ENCODE data around the gene LETM1. TPM values are rescaled to one million over a fixed set of nuclear protein-coding genes. Genes with fewer than 3 reads are reported as not detected.

LETM1 gene
- polyA plus RNA-seq, 1 donor from 2014 or later = 12.0 TPM

DNA sequence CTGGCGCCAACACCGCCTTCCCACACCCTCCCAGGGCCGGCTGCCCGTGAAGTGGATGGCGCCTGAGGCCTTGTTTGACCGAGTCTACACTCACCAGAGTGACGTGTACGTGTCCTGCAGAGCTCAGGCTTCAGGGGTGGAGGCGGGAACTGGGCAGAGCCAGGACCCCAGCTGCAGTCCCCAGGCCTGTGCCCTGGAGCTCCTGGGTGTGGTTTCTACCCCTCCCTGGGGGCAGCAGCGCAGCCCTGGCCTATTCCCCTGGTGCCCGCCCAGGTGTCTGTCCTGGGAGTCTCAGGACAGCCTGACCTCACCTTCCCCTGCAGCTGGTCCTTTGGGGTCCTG is 49.8 kb downstream of the LETM1 start:
- Mint-ChIP-seq H3K27me3 (no peaks in the 10 kb centered on the region), H3K4me3 (no peak overlapping the region), H3K36me3 (no peaks in the 10 kb centered on the region), H3K9me3 (no peaks in the 10 kb centered on the region), H3K4me1 (no peaks in the 10 kb centered on the region), H3K27ac (no peak overlapping the region)

- H3K27me3 Mint-ChIP-seq = no peaks in the 10 kb centered on the region
- H3K4me3 Mint-ChIP-seq = no peak overlapping the region
- H3K27ac Mint-ChIP-seq = no peak overlapping the region
- no peaks in the 10 kb centered on the region for H3K4me1 Mint-ChIP-seq
- H3K9me3 Mint-ChIP-seq = no peaks in the 10 kb centered on the region
- H3K36me3 Mint-ChIP-seq = no peaks in the 10 kb centered on the region
Measured at GRCh38 chr4:1805493-1806222, 50.3 kb downstream of the LETM1 start.

GRCh38 chr4:1804638-1805492 is 51.1 kb downstream of the LETM1 start:
- Mint-ChIP-seq H3K27me3 (no peaks in the 10 kb centered on the region), H3K36me3 (no peaks in the 10 kb centered on the region), H3K4me3 (no peak overlapping the region), H3K27ac (no peak overlapping the region), H3K4me1 (no peaks in the 10 kb centered on the region), H3K9me3 (no peaks in the 10 kb centered on the region)

GRCh38 chr4:1803523-1804423 is 52.2 kb downstream of the LETM1 start:
- Mint-ChIP-seq H3K27me3 (no peaks in the 10 kb centered on the region), H3K36me3 (no peaks in the 10 kb centered on the region), H3K27ac (no peak overlapping the region), H3K4me3 (no peak overlapping the region), H3K4me1 (no peaks in the 10 kb centered on the region), H3K9me3 (no peaks in the 10 kb centered on the region)

- no peak overlapping the region for H3K27ac Mint-ChIP-seq
- no peaks in the 10 kb centered on the region for H3K36me3 Mint-ChIP-seq
- H3K9me3 Mint-ChIP-seq = no peaks in the 10 kb centered on the region
- no peak overlapping the region for H3K4me3 Mint-ChIP-seq
- no peaks in the 10 kb centered on the region for H3K4me1 Mint-ChIP-seq
- H3K27me3 Mint-ChIP-seq = peaks cover 4% of the 10 kb centered on the region
Measured at GRCh38 chr4:1802720-1803522, 53.0 kb downstream of the LETM1 start.

DNA sequence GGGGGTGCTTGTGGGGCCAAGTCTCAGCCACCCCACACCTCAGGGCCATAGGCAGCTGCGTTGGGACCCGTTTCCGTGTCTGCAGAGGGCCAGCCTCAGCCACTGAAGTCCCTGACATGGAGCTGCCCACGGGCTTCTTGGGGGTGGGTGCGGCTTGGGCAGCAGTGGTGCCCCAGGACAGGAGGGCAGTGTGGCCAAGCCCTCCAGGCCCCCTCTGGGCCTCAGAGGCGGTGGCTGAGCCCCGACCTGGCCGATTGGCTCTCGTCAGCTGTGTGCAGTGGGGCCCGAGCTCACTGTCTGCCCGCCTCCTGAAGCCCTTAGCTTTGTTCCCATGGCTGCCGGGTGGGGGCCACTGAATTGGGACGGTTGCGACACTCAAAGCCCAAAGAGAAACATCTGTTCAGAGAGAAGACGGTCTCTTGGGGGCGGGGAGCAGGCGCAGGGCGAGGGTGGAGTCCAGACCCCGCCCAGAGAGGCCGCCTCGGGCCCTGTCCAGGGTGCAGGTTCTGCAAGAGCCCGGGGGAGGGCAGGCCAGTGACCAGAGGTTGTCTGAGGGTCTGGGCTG is 53.7 kb downstream of the LETM1 start:
- no peaks in the 10 kb centered on the region for H3K36me3 Mint-ChIP-seq
- no peak overlapping the region for H3K27ac Mint-ChIP-seq
- H3K4me3 Mint-ChIP-seq = no peak overlapping the region
- H3K27me3 Mint-ChIP-seq = peaks cover 4% of the 10 kb centered on the region
- H3K4me1 Mint-ChIP-seq = no peaks in the 10 kb centered on the region
- H3K9me3 Mint-ChIP-seq = no peaks in the 10 kb centered on the region

- Mint-ChIP-seq H3K36me3 (no peaks in the 10 kb centered on the region), H3K27me3 (peaks cover 9% of the 10 kb centered on the region), H3K9me3 (no peaks in the 10 kb centered on the region), H3K27ac (no peak overlapping the region), H3K4me1 (no peaks in the 10 kb centered on the region), H3K4me3 (no peak overlapping the region)
Measured at GRCh38 chr4:1801286-1801958, 54.5 kb downstream of the LETM1 start.

DNA sequence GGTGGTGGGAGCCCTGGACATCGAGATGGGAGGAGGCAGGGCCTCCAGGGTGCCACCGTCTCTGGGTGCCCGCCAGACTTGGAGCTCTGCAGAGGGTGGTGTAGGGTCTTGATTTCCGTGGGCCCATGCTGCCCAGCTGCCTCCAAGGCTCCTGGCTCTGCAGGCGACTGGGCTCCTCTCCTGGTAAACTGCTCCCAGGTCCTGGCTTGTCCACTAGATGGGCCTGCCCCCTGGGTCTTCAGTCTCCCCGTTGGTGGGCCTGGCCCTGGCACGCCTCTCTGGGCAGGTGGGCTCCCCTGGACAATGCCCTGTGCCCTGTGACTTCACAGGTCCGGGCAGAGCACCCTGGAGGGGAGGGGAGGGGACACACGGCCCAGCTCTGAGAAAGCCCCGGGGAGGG is 55.2 kb downstream of the LETM1 start:
- no peak overlapping the region for H3K27ac Mint-ChIP-seq
- no peaks in the 10 kb centered on the region for H3K36me3 Mint-ChIP-seq
- peaks cover 14% of the 10 kb centered on the region for H3K27me3 Mint-ChIP-seq
- H3K4me1 Mint-ChIP-seq = no peaks in the 10 kb centered on the region
- no peak overlapping the region for H3K4me3 Mint-ChIP-seq
- no peaks in the 10 kb centered on the region for H3K9me3 Mint-ChIP-seq

DNA sequence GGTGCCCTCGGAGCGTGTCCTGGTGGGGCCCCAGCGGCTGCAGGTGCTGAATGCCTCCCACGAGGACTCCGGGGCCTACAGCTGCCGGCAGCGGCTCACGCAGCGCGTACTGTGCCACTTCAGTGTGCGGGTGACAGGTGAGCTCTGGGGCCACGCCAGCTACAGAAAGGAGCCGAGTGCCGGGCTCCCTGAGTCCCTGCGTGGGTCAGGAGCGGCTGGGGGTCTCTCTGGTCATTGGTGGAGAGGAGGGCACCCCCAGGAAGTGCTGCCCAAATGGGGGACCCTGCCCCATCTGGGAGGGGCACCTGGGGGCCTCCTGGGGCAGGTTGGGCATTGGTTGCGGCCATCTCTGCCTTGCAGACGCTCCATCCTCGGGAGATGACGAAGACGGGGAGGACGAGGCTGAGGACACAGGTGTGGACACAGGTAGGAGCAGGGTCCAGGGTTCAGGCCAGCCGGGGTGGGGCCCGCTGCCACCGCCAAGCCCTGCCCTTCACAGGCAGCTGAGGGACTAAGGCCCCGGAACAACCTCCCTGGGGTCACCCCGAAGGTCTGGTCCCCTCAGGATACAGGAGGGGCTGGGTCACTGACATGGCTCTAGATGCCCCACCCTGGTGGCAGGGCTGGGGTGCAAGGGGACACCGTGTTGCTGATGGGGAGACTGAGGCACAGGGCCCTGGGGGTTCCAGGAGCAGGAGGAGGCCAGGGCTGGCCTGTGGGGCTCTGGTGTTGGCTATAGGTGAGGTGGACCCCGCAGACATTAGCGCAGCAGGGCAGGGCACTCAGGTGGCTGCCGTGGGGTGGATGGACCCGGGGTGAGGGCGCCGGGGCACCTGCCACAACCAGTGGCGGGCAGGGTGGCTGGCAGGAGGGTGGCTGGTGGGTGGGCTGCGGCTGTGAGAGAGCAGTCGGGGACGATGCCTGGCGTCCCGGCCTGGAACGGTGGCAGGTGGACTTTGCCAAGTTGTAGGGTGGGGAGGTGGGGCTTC is 56.3 kb downstream of the LETM1 start:
- Mint-ChIP-seq H3K4me3 (no peak overlapping the region), H3K36me3 (no peaks in the 10 kb centered on the region), H3K9me3 (no peaks in the 10 kb centered on the region), H3K27me3 (peaks cover 14% of the 10 kb centered on the region), H3K27ac (no peak overlapping the region), H3K4me1 (no peaks in the 10 kb centered on the region)

GRCh38 chr4:1798580-1799386 is 57.2 kb downstream of the LETM1 start:
- H3K27ac Mint-ChIP-seq = no peak overlapping the region
- H3K4me3 Mint-ChIP-seq = no peak overlapping the region
- no peaks in the 10 kb centered on the region for H3K9me3 Mint-ChIP-seq
- H3K4me1 Mint-ChIP-seq = no peaks in the 10 kb centered on the region
- peaks cover 14% of the 10 kb centered on the region for H3K27me3 Mint-ChIP-seq
- H3K36me3 Mint-ChIP-seq = no peaks in the 10 kb centered on the region

GRCh38 chr4:1797861-1798579 is 57.9 kb downstream of the LETM1 start:
- Mint-ChIP-seq H3K27me3 (peaks cover 14% of the 10 kb centered on the region), H3K4me1 (no peaks in the 10 kb centered on the region), H3K36me3 (no peaks in the 10 kb centered on the region)

More at GRCh38 chr4:1797861-1798579, 57.9 kb downstream of the LETM1 start:
- H3K9me3 Mint-ChIP-seq = no peaks in the 10 kb centered on the region
- no peak overlapping the region for H3K27ac Mint-ChIP-seq
- H3K4me3 Mint-ChIP-seq = no peak overlapping the region
